ENCODE results near the gene ATP6V1A.

The ATP6V1A gene

GRCh38 chr3:113812854-113813253 lies 66.0 kb downstream of the ATP6V1A start:
- no peak for TF ChIP-seq CTCF (conservative IDR thresholded peaks at IDR 0.05; ENCODE audit: low read depth, low read length)
- H3K4me1 ChIP-seq (ENCODE audit: low read depth, poor library complexity, severe bottlenecking), result no peaks in the 10 kb centered on the region
- no peaks in the 10 kb centered on the region for H3K36me3 ChIP-seq (ENCODE audit: insufficient read depth)
- no peak overlapping the region for H3K4me2 ChIP-seq
- H3K4me3 ChIP-seq (IDR thresholded peaks at IDR 0.05; ENCODE audit: insufficient read depth, low read depth, low read length), result no peak overlapping the region
- no peaks in the 10 kb centered on the region for H3K79me2 ChIP-seq (ENCODE audit: insufficient read depth, low read depth)
- no peaks in the 10 kb centered on the region for H3K27me3 ChIP-seq (ENCODE audit: insufficient read depth, low read depth)
- no peak overlapping the region for H3K27ac ChIP-seq
- no peaks in the 10 kb centered on the region for H4K20me1 ChIP-seq (ENCODE audit: insufficient read depth)
- H3K9ac ChIP-seq, result no peak overlapping the region
- H2AFZ ChIP-seq (ENCODE audit: low read depth), result no peak overlapping the region

- Histone ChIP-seq H3K79me2 (ENCODE audit: insufficient read depth, low read depth) (no peaks in the 10 kb centered on the region), H3K9ac (no peak overlapping the region), H3K4me2 (no peak overlapping the region), H3K4me1 (ENCODE audit: low read depth, poor library complexity, severe bottlenecking) (no peaks in the 10 kb centered on the region), H4K20me1 (ENCODE audit: insufficient read depth) (no peaks in the 10 kb centered on the region), H2AFZ (ENCODE audit: low read depth) (no peak overlapping the region), H3K4me3 (IDR thresholded peaks at IDR 0.05; ENCODE audit: insufficient read depth, low read depth, low read length) (no peak overlapping the region), H3K27ac (no peak overlapping the region), H3K36me3 (ENCODE audit: insufficient read depth) (no peaks in the 10 kb centered on the region), H3K27me3 (ENCODE audit: insufficient read depth, low read depth) (no peaks in the 10 kb centered on the region)
- no peak for TF ChIP-seq CTCF (conservative IDR thresholded peaks at IDR 0.05; ENCODE audit: low read depth, low read length)
Observed at GRCh38 chr3:113819866-113820265, 73.0 kb downstream of the ATP6V1A start.

GRCh38 chr3:113825090-113825489 lies 78.3 kb downstream of the ATP6V1A start:
- H2AFZ ChIP-seq (ENCODE audit: low read depth), result no peak overlapping the region
- H3K4me1 ChIP-seq (ENCODE audit: low read depth, poor library complexity, severe bottlenecking), result no peaks in the 10 kb centered on the region
- no peak for TF ChIP-seq CTCF (conservative IDR thresholded peaks at IDR 0.05; ENCODE audit: low read depth, low read length)
- no peak overlapping the region for H3K27ac ChIP-seq
- H3K9ac ChIP-seq, result no peak overlapping the region
- no peaks in the 10 kb centered on the region for H4K20me1 ChIP-seq (ENCODE audit: insufficient read depth)
- no peaks in the 10 kb centered on the region for H3K79me2 ChIP-seq (ENCODE audit: insufficient read depth, low read depth)
- H3K4me3 ChIP-seq (IDR thresholded peaks at IDR 0.05; ENCODE audit: insufficient read depth, low read depth, low read length), result no peak overlapping the region
- H3K4me2 ChIP-seq, result no peak overlapping the region
- H3K27me3 ChIP-seq (ENCODE audit: insufficient read depth, low read depth), result no peaks in the 10 kb centered on the region
- no peaks in the 10 kb centered on the region for H3K36me3 ChIP-seq (ENCODE audit: insufficient read depth)

- Histone ChIP-seq H2AFZ (ENCODE audit: low read depth) (no peak overlapping the region), H3K27ac (no peak overlapping the region), H4K20me1 (ENCODE audit: insufficient read depth) (no peaks in the 10 kb centered on the region), H3K4me1 (ENCODE audit: low read depth, poor library complexity, severe bottlenecking) (no peaks in the 10 kb centered on the region), H3K4me3 (IDR thresholded peaks at IDR 0.05; ENCODE audit: insufficient read depth, low read depth, low read length) (no peak overlapping the region), H3K9ac (no peak overlapping the region), H3K4me2 (no peak overlapping the region), H3K27me3 (ENCODE audit: insufficient read depth, low read depth) (no peaks in the 10 kb centered on the region), H3K79me2 (ENCODE audit: insufficient read depth, low read depth) (no peaks in the 10 kb centered on the region), H3K36me3 (ENCODE audit: insufficient read depth) (0 out of 2 replicates have a peak, but pooled peaks cover 3% of the 10 kb centered on the region)
- TF ChIP-seq CTCF (conservative IDR thresholded peaks at IDR 0.05; ENCODE audit: low read depth, low read length), result no peak
Observed at GRCh38 chr3:113828600-113828999, 81.8 kb downstream of the ATP6V1A start.

Measured in KMS-11 (cell line).